Hepatocyte (in vitro differentiated cells): Measurements from ENCODE around the gene BEND6. TPM values are rescaled to one million over a fixed set of nuclear protein-coding genes. Genes with fewer than 3 reads are reported as not detected.

Experiments
- DNase-seq: peaks from one replicate; pipeline ENCODE4 v3.0.0-alpha.2; 2016; ENCODE audit warnings: low spot score
- H2AFZ ChIP-seq: fragments of 200-600 bp; sonication (generic); 2 replicates; pipeline ENCODE4 v1.6.0; 2016; ENCODE audit warnings: antibody characterized with exemption, mild to moderate bottlenecking
- H3K27ac ChIP-seq: fragments of 200-600 bp; sonication (generic); 2 replicates; pipeline ENCODE4 v1.5.1; 2016; ENCODE audit warnings: mild to moderate bottlenecking
- H3K27me3 ChIP-seq: fragments of 200-600 bp; sonication (generic); 2 replicates; pipeline ENCODE4 v1.6.1; 2016
- H3K36me3 ChIP-seq: fragments of 200-600 bp; sonication (generic); replicated peaks from 2 replicates; pipeline ENCODE4 v1.5.1; 2016; ENCODE audit warnings: low read depth; ENCODE audit not compliant: insufficient read depth
- H3K4me1 ChIP-seq: fragments of 200-600 bp; sonication (generic); 2 replicates; pipeline ENCODE4 v1.5.1; 2016; ENCODE audit warnings: mild to moderate bottlenecking, moderate library complexity; ENCODE audit not compliant: insufficient read depth
- H3K4me2 ChIP-seq: fragments of 200-600 bp; sonication (generic); 2 replicates; pipeline ENCODE4 v1.6.0; 2016
- H3K4me3 ChIP-seq: fragments of 200-600 bp; sonication (generic); 2 replicates; pipeline ENCODE4 v1.5.1; 2016; ENCODE audit warnings: mild to moderate bottlenecking
- H3K79me2 ChIP-seq: fragments of 200-600 bp; sonication (generic); 2 replicates; pipeline ENCODE4 v1.6.0; 2017; ENCODE audit warnings: mild to moderate bottlenecking
- H3K9me2 ChIP-seq: fragments of 200-600 bp; sonication (generic); replicated peaks from 2 replicates; pipeline ENCODE4 v1.6.0; 2017; ENCODE audit warnings: mild to moderate bottlenecking; ENCODE audit not compliant: insufficient read depth
- H3K9me3 ChIP-seq: fragments of 200-600 bp; sonication (generic); 2 replicates; pipeline ENCODE4 v1.5.1; 2016; ENCODE audit warnings: low read depth, mild to moderate bottlenecking
- H4K20me1 ChIP-seq: fragments of 200-600 bp; sonication (generic); 2 replicates; pipeline ENCODE4 v1.6.0; 2016; ENCODE audit warnings: mild to moderate bottlenecking; ENCODE audit not compliant: insufficient read depth, poor library complexity, severe bottlenecking
- EZH2 ChIP-seq: fragments of 200-600 bp; sonication (generic); IDR thresholded peaks from 2 replicates; pipeline ENCODE4 v1.6.1; 2016; ENCODE audit warnings: antibody characterized with exemption, mild to moderate bottlenecking, borderline replicate concordance
- EZH2phosphoT487 ChIP-seq: fragments of 200-600 bp; sonication (generic); IDR thresholded peaks from one replicate; pipeline ENCODE4 v1.6.1; 2018; ENCODE audit warnings: antibody characterized with exemption, mild to moderate bottlenecking, low read depth, moderate library complexity; ENCODE audit not compliant: unreplicated experiment, severe bottlenecking
- whole genome bisulfite sequencing: methylation state at CpG from one replicate; pipeline ENCODE4 v1.1.6; 2016; ENCODE audit warnings: low lambda C conversion rate; ENCODE audit errors: missing lambda C conversion rate; 5-methylcytosine and 5-hydroxymethylcytosine counted together
- polyA plus RNA-seq: library from polyadenylated mRNA; unstranded; fragments of >200 nt; fragmentation: Nextera tagmentation; extraction: Ambion mirVana; gene quantifications from 2 replicates; pipeline ENCODE4 v1.2.1, GENCODE V29; 2016
- total RNA-seq: library from RNA; depleted of rRNA; stranded (reverse); fragments of >200 nt; gene quantifications from 2 replicates; pipeline ENCODE4 v1.2.3, GENCODE V29; 2014
- TF ChIP-seq, protein P1 (sequence below): fragments of 200-600 bp; sonication (generic); IDR thresholded peaks from 2 replicates; pipeline ENCODE4 v1.5.1; 2016; ENCODE audit warnings: antibody characterized with exemption, mild to moderate bottlenecking; ENCODE audit not compliant: poor library complexity

The BEND6 gene, protein sequence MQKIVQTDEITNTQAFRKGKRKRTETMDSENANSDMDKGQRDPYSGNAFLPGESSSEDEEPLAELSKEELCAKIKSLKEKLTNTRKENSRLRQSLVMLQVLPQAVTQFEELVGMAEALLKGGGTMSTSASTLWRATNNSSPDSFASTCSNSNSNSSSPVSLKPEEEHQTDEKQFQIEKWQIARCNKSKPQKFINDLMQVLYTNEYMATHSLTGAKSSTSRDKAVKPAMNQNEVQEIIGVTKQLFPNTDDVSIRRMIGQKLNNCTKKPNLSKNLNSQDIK
- total RNA-seq (1.2 and 2.4 TPM in 2 replicates), polyA plus RNA-seq (2.0 and 2.5 TPM in 2 replicates)

DNA sequence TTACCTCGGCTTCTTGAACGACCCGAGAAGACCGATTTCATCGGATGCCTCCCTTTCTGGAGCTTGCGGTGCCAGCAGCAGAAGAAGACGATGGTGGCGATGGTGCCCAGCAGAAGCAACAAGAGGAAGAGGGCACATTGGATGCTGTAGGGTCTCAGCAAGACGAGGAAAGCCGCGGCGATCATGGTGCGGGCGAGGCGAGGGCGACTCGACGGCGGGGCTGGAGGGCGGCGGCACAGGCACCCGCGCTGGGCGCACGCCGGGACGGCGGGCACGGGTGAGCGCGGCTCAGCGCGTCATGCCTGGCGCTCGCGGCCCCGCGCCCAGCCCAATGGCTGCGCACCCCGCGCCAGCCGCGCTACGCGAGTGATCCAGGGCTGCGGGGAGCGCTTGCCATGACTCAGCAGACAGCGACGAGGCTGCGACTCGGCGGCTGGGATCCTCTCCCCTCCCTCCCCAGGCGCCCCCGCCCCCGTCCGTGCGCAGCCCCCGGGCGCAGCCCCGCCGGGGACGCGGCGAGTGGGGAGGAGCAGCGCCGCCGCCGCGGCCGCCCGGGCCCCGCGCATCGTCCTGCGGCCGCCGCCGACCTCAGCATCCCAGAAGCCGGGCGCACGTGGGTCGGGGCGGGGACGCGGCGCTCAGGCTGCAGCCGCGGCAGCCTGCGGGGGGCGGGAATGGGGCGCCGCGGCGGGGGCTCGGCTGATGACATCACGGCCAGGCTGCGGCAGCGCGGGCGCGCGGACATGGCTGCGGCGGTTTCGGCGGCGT is at the start of gene BEND6:
Gene BEND6, plus strand, starts transcription at position 705 of the 768 bp plus-strand sequence. CDS start 26,704 bp downstream, outside the sequence.
- WGBS: under 1% methylated on average over 30 of the region's 107 CpGs

DNA sequence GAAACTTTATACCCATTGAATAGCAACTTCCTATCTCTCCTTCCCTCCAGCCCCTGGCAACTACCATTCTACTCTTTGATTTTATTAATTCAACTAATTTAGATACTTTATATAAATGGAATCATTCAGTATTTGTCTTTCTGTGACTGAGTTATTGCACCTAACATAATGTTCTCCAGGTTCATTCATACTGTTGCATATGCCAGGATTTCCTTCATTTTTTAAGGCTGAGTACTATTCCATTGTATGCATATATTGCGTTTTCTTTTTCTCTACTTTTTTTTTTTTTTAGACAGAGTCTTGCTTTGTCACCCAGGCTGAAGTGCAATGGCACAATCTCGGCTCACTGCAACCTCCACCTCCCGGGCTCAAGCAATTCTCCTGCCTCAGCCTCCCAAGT is 49.5 kb upstream of the BEND6 start:
- WGBS: 92% methylated on average over 3 of the region's 3 CpGs
- TF ChIP-seq, protein P1, sequence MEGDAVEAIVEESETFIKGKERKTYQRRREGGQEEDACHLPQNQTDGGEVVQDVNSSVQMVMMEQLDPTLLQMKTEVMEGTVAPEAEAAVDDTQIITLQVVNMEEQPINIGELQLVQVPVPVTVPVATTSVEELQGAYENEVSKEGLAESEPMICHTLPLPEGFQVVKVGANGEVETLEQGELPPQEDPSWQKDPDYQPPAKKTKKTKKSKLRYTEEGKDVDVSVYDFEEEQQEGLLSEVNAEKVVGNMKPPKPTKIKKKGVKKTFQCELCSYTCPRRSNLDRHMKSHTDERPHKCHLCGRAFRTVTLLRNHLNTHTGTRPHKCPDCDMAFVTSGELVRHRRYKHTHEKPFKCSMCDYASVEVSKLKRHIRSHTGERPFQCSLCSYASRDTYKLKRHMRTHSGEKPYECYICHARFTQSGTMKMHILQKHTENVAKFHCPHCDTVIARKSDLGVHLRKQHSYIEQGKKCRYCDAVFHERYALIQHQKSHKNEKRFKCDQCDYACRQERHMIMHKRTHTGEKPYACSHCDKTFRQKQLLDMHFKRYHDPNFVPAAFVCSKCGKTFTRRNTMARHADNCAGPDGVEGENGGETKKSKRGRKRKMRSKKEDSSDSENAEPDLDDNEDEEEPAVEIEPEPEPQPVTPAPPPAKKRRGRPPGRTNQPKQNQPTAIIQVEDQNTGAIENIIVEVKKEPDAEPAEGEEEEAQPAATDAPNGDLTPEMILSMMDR: no peak
- no peak for TF ChIP-seq EZH2phosphoT487
- no peak for TF ChIP-seq EZH2
- Histone ChIP-seq H2AFZ (no peak overlapping the region), H4K20me1 (no peaks in the 10 kb centered on the region), H3K4me3 (no peak overlapping the region), H3K9me2 (no peaks in the 10 kb centered on the region), H3K27me3 (no peaks in the 10 kb centered on the region), H3K4me2 (no peak overlapping the region), H3K4me1 (no peaks in the 10 kb centered on the region), H3K9me3 (no peaks in the 10 kb centered on the region), H3K79me2 (no peaks in the 10 kb centered on the region), H3K36me3 (no peaks in the 10 kb centered on the region), H3K27ac (no peak overlapping the region)
- no peak for DNase-seq

More for the DNA sequence above, at the start of gene BEND6:
- peak; percentile 82 for DNase-seq
- no peaks in the 10 kb centered on the region for H3K9me2 ChIP-seq
- peak within 1 kb of the TSS; percentile 17 for H3K27ac ChIP-seq
- H3K79me2 ChIP-seq: no peaks in the 10 kb centered on the region
- H3K4me1 ChIP-seq: peaks cover 8% of the 10 kb centered on the region
- no peak for TF ChIP-seq EZH2
- TF ChIP-seq, protein P1: no peak
- no peak for TF ChIP-seq EZH2phosphoT487
- H3K27me3 ChIP-seq: peaks cover 32% of the 10 kb centered on the region
- peak within 1 kb of the TSS; percentile 64 for H3K4me3 ChIP-seq
- H4K20me1 ChIP-seq: no peaks in the 10 kb centered on the region
- H3K36me3 ChIP-seq: no peaks in the 10 kb centered on the region
- no peaks in the 10 kb centered on the region for H3K9me3 ChIP-seq
- H3K4me2 ChIP-seq: peak within 1 kb of the TSS; percentile 97
- H2AFZ ChIP-seq: peak within 1 kb of the TSS; percentile 98

DNA sequence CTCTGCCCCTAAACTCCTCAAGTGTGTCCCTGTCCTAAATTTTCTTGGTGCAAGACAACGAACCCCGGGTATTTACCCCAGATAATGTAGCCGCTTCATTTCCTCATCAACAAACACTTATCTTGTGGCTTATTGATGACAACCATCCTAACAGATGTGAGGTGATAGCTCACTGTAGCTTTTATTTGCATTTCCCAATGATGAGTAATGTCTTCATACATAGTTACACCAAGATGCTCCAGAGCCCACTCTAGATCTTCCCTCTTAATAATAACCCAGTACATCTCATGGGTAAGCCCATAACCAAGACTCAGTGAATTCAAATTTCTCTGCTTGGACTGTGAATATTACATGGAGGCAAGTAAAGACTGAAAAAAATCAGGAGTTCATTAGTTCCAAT is 48.2 kb upstream of the BEND6 start:
- TF ChIP-seq, protein P1: no peak
- TF ChIP-seq EZH2 (no peak), EZH2phosphoT487 (no peak)
- Histone ChIP-seq H3K9me2 (no peaks in the 10 kb centered on the region), H3K27ac (no peak overlapping the region), H3K79me2 (no peaks in the 10 kb centered on the region), H4K20me1 (no peaks in the 10 kb centered on the region), H3K4me3 (no peak overlapping the region), H2AFZ (no peak overlapping the region), H3K4me2 (no peak overlapping the region), H3K4me1 (no peaks in the 10 kb centered on the region), H3K9me3 (no peaks in the 10 kb centered on the region), H3K36me3 (no peaks in the 10 kb centered on the region), H3K27me3 (no peaks in the 10 kb centered on the region)
- 50% methylated on average over 3 of the region's 3 CpGs for WGBS
- DNase-seq: no peak
